HepG2 (cell line): Measurements from ENCODE around the gene MAP3K5. TPM values are rescaled to one million over a fixed set of nuclear protein-coding genes. Genes with fewer than 3 reads are reported as not detected.

Experiments
- EED ChIP-seq: sonication (generic); formaldehyde crosslinking; IDR thresholded peaks from 2 replicates; pipeline ENCODE4 v1.5.0; 2020; ENCODE audit warnings: mild to moderate bottlenecking, missing genetic modification reagents
- GABPB1 ChIP-seq: IDR thresholded peaks from 2 replicates; pipeline ENCODE4 v1.6.1; 2016; ENCODE audit warnings: mild to moderate bottlenecking, missing genetic modification reagents, moderate library complexity, missing compliant biosample characterization
- KDM5B ChIP-seq: sonication (generic); formaldehyde crosslinking; IDR thresholded peaks from 2 replicates; pipeline ENCODE4 v1.4.0; 2020; ENCODE audit warnings: missing genetic modification reagents, mild to moderate bottlenecking, borderline replicate concordance
- SAFB2 ChIP-seq: sonication (generic); formaldehyde crosslinking; IDR thresholded peaks from 2 replicates; pipeline ENCODE4 v1.5.1; 2020; ENCODE audit warnings: missing genetic modification reagents, low read depth, mild to moderate bottlenecking, borderline replicate concordance
- SALL1 ChIP-seq: sonication (generic); formaldehyde crosslinking; IDR thresholded peaks from 2 replicates; pipeline ENCODE4 v1.8.0; 2022; ENCODE audit warnings: mild to moderate bottlenecking, missing genetic modification reagents
- SALL2 ChIP-seq: sonication (generic); formaldehyde crosslinking; IDR thresholded peaks from 2 replicates; pipeline ENCODE4 v1.8.1; 2023; ENCODE audit warnings: mild to moderate bottlenecking, missing genetic modification reagents, inconsistent platforms
- SPEN ChIP-seq: sonication (generic); formaldehyde crosslinking; IDR thresholded peaks from 2 replicates; pipeline ENCODE4 v1.5.1; 2020; ENCODE audit warnings: low read depth, mild to moderate bottlenecking, missing genetic modification reagents
- STAG1 ChIP-seq: sonication (generic); formaldehyde crosslinking; IDR thresholded peaks from 2 replicates; pipeline ENCODE4 v1.4.0; 2020; ENCODE audit warnings: missing genetic modification reagents
- TSC22D2 ChIP-seq: sonication (generic); formaldehyde crosslinking; IDR thresholded peaks from 2 replicates; pipeline ENCODE4 v1.5.1; 2020; ENCODE audit warnings: missing genetic modification reagents, mild to moderate bottlenecking, borderline replicate concordance
- XRCC5 ChIP-seq: fragments of 200-400 bp; formaldehyde crosslinking; optimal IDR thresholded peaks from 2 replicates; pipeline ENCODE3; 2017; ENCODE audit warnings: mild to moderate bottlenecking, low read length
- YY1 ChIP-seq: IDR thresholded peaks from 2 replicates; pipeline ENCODE4 v1.6.1; 2011; ENCODE audit warnings: low read length, low read depth, moderate library complexity, mild to moderate bottlenecking; ENCODE audit not compliant: insufficient read depth, insufficient replicate concordance
- ZFP1 ChIP-seq: IDR thresholded peaks from 2 replicates; pipeline ENCODE4 v1.6.1; 2016
- ZFX ChIP-seq: sonication (generic); formaldehyde crosslinking; IDR thresholded peaks from 2 replicates; pipeline ENCODE4 v1.4.0; 2020; ENCODE audit warnings: mild to moderate bottlenecking, low read depth, missing genetic modification reagents, moderate library complexity
- ZNF616 ChIP-seq: sonication (generic); formaldehyde crosslinking; IDR thresholded peaks from 2 replicates; pipeline ENCODE4 v1.5.0; 2020; ENCODE audit warnings: low read depth, mild to moderate bottlenecking, missing genetic modification reagents
- ZNF749 ChIP-seq: sonication (generic); formaldehyde crosslinking; IDR thresholded peaks from 2 replicates; pipeline ENCODE4 v1.8.0; 2022; ENCODE audit warnings: mild to moderate bottlenecking, missing genetic modification reagents, moderate library complexity, borderline replicate concordance
- ZNF768 ChIP-seq: sonication (generic); formaldehyde crosslinking; IDR thresholded peaks from 2 replicates; pipeline ENCODE4 v1.4.0; 2020; ENCODE audit warnings: missing genetic modification reagents
- ZNF776 ChIP-seq: sonication (generic); formaldehyde crosslinking; IDR thresholded peaks from 2 replicates; pipeline ENCODE4 v1.4.0; 2020; ENCODE audit warnings: mild to moderate bottlenecking, missing genetic modification reagents
- ZNF841 ChIP-seq: sonication (generic); formaldehyde crosslinking; IDR thresholded peaks from 2 replicates; pipeline ENCODE4 v1.8.1; 2023; ENCODE audit warnings: missing genetic modification reagents, borderline replicate concordance
- polyA plus RNA-seq, 8 experiments: library from polyadenylated mRNA; depleted of rRNA in 3 of 8; stranded (reverse) in 7 of 8; unstranded in 1 of 8; fragments of >200 nt; fragmentation: Illumina TruSeq in 4 of 8; extraction: Trizol in 4 of 8; gene quantifications; 2 replicates each; pipeline versions ENCODE4 v1.2.1 to v1.2.3, GENCODE V29; 2011 to 2016; ENCODE audit warnings: low read depth in 4 of 8, missing spikeins in 1 of 8, mixed read lengths in 1 of 8; ENCODE audit not compliant: insufficient read depth in 1 of 8
- total RNA-seq, 5 experiments: library from RNA; depleted of rRNA; stranded (reverse); fragments of >200 nt; fragmentation: Illumina TruSeq; extraction: Trizol; gene quantifications; 2 replicates each; pipeline ENCODE4 v1.2.3, GENCODE V29; 2016; ENCODE audit warnings: low read depth in 1 of 5
- TF ChIP-seq, protein P1 (sequence below): IDR thresholded peaks from 2 replicates; pipeline ENCODE4 v1.6.1; 2016; ENCODE audit warnings: missing genetic modification reagents, missing compliant biosample characterization
- TF ChIP-seq, protein P2 (sequence below): sonication (generic); formaldehyde crosslinking; IDR thresholded peaks from 2 replicates; pipeline ENCODE4 v1.5.1; 2020; ENCODE audit warnings: mild to moderate bottlenecking, missing genetic modification reagents, moderate library complexity
- TF ChIP-seq, protein P3 (sequence below): sonication (generic); formaldehyde crosslinking; IDR thresholded peaks from 2 replicates; pipeline ENCODE4 v1.5.0; 2020; ENCODE audit warnings: mild to moderate bottlenecking, missing genetic modification reagents, moderate library complexity
- TF ChIP-seq, protein P4 (sequence below): sonication (generic); formaldehyde crosslinking; IDR thresholded peaks from 2 replicates; pipeline ENCODE4 v1.8.0; 2022; ENCODE audit warnings: missing genetic modification reagents, mild to moderate bottlenecking, borderline replicate concordance

The MAP3K5 gene
- total and polyA plus RNA-seq, 2 of the 13 experiments (the other 11 are each of a cell fraction or from before 2014, with no cell fraction given) = not detected

DNA sequence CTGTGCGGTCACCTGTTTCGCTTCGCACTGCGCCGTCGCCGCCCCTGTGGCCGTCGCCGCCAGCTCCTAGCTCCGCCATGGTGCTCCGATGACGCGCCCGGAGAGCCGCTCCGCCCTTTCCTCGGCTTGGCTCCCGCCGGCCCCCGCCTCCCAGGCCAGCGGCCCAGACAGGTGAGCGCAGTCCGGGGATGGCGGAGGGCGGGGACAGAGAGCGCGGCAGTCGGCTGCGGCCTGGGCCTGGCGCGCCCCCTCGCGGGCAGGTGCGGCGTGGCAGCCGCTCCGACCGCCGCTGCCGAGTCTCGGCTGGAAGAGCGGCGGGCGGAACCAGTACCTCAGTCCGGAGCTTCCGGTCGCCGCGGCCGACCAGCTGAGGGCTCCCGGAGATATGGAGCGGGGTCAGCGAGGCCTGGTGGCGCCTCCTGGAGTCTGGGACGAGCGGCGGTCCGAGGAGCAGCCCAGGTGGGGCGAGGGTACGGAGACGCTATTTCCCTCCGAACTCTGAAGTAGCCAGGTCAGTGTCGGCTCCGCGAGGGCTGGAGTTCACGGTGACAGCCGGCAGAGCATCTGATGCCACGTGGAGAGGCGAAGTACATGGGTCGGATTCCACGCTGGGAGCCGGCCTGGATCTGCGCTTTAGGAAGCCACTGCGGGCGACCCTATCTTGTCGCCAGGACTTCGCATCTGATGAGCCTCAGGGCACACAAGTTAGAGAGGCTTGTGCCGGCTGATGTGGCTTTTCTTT is 241.8 kb downstream of the MAP3K5 start, which contains the start of gene MAP7 (continued):
- TF ChIP-seq STAG1 (CRISPR knock-in tag) (peak; percentile 48; the same call in 1 of the 2 replicates), GABPB1 (peak; percentile 72), ZNF841 (no peak), ZFP1 (CRISPR knock-in tag) (no peak), ZNF616 (CRISPR knock-in tag) (peak; percentile 84; the same call in 1 of the 2 replicates), TSC22D2 (CRISPR knock-in tag) (peak; percentile 69; the same call in 1 of the 2 replicates), ZNF776 (CRISPR knock-in tag) (no peak), YY1 (peak; percentile 60), ZFX (peak; percentile 27; the same call in 1 of the 2 replicates), KDM5B (CRISPR knock-in tag) (peak; percentile 71; the same call in 1 of the 2 replicates), SPEN (CRISPR knock-in tag) (peak; percentile 70), EED (0 out of 2 replicates have a peak, but pooled peaks have one; percentile 55), ZNF768 (peak; percentile 38; the same call in 1 of the 2 replicates), SALL1 (CRISPR knock-in tag) (peak; percentile 34; the same call in 1 of the 2 replicates), SALL2 (CRISPR knock-in tag) (peak; percentile 57; the same call in 1 of the 2 replicates), SAFB2 (CRISPR knock-in tag) (peak; percentile 80; the same call in 1 of the 2 replicates), XRCC5 (peak; percentile 29), ZNF749 (no peak)
- TF ChIP-seq, protein P1, sequence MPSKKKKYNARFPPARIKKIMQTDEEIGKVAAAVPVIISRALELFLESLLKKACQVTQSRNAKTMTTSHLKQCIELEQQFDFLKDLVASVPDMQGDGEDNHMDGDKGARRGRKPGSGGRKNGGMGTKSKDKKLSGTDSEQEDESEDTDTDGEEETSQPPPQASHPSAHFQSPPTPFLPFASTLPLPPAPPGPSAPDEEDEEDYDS (CRISPR knock-in tag) = no peak
- TF ChIP-seq, protein P2, sequence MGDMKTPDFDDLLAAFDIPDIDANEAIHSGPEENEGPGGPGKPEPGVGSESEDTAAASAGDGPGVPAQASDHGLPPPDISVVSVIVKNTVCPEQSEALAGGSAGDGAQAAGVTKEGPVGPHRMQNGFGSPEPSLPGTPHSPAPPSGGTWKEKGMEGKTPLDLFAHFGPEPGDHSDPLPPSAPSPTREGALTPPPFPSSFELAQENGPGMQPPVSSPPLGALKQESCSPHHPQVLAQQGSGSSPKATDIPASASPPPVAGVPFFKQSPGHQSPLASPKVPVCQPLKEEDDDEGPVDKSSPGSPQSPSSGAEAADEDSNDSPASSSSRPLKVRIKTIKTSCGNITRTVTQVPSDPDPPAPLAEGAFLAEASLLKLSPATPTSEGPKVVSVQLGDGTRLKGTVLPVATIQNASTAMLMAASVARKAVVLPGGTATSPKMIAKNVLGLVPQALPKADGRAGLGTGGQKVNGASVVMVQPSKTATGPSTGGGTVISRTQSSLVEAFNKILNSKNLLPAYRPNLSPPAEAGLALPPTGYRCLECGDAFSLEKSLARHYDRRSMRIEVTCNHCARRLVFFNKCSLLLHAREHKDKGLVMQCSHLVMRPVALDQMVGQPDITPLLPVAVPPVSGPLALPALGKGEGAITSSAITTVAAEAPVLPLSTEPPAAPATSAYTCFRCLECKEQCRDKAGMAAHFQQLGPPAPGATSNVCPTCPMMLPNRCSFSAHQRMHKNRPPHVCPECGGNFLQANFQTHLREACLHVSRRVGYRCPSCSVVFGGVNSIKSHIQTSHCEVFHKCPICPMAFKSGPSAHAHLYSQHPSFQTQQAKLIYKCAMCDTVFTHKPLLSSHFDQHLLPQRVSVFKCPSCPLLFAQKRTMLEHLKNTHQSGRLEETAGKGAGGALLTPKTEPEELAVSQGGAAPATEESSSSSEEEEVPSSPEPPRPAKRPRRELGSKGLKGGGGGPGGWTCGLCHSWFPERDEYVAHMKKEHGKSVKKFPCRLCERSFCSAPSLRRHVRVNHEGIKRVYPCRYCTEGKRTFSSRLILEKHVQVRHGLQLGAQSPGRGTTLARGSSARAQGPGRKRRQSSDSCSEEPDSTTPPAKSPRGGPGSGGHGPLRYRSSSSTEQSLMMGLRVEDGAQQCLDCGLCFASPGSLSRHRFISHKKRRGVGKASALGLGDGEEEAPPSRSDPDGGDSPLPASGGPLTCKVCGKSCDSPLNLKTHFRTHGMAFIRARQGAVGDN (CRISPR knock-in tag) = peak; percentile 46
- TF ChIP-seq, protein P3, sequence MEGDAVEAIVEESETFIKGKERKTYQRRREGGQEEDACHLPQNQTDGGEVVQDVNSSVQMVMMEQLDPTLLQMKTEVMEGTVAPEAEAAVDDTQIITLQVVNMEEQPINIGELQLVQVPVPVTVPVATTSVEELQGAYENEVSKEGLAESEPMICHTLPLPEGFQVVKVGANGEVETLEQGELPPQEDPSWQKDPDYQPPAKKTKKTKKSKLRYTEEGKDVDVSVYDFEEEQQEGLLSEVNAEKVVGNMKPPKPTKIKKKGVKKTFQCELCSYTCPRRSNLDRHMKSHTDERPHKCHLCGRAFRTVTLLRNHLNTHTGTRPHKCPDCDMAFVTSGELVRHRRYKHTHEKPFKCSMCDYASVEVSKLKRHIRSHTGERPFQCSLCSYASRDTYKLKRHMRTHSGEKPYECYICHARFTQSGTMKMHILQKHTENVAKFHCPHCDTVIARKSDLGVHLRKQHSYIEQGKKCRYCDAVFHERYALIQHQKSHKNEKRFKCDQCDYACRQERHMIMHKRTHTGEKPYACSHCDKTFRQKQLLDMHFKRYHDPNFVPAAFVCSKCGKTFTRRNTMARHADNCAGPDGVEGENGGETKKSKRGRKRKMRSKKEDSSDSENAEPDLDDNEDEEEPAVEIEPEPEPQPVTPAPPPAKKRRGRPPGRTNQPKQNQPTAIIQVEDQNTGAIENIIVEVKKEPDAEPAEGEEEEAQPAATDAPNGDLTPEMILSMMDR (CRISPR knock-in tag) = peak; percentile 73
- TF ChIP-seq, protein P4, sequence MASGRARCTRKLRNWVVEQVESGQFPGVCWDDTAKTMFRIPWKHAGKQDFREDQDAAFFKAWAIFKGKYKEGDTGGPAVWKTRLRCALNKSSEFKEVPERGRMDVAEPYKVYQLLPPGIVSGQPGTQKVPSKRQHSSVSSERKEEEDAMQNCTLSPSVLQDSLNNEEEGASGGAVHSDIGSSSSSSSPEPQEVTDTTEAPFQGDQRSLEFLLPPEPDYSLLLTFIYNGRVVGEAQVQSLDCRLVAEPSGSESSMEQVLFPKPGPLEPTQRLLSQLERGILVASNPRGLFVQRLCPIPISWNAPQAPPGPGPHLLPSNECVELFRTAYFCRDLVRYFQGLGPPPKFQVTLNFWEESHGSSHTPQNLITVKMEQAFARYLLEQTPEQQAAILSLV (CRISPR knock-in tag) = 0 out of 2 replicates have a peak, but pooled peaks have one; percentile 69
